Suprapubic skin (tissue), 4 donors: ENCODE results near the gene GAS7. TPM values are rescaled to one million over a fixed set of nuclear protein-coding genes. Genes with fewer than 3 reads are reported as not detected.

Experiments
- DNase-seq, 2 donors: peaks; one replicate each; pipeline ENCODE4 v3.0.0-alpha.2; 2019; ENCODE audit warnings: low spot score in 2 of 2
- H3K27ac ChIP-seq: fragments of 200-600 bp; sonication (generic); one replicate; pipeline ENCODE4 v1.5.1; 2019
- H3K27me3 ChIP-seq: fragments of 200-600 bp; sonication (generic); one replicate; pipeline ENCODE4 v1.5.1; 2019
- H3K36me3 ChIP-seq: fragments of 200-600 bp; sonication (generic); one replicate; pipeline ENCODE4 v1.5.1; 2019
- H3K4me1 ChIP-seq: fragments of 200-600 bp; sonication (generic); one replicate; pipeline ENCODE4 v1.5.1; 2019
- H3K4me3 ChIP-seq: fragments of 200-600 bp; sonication (generic); one replicate; pipeline ENCODE4 v1.5.1; 2019; ENCODE audit warnings: mild to moderate bottlenecking
- H3K9me3 ChIP-seq: fragments of 200-600 bp; sonication (generic); one replicate; pipeline ENCODE4 v1.5.1; 2019
- CTCF ChIP-seq, 2 donors: fragments of 200-600 bp in 1 of 2; fragments of 450-650 bp in 1 of 2; sonication (generic) in 1 of 2; IDR thresholded peaks; one replicate each; pipeline ENCODE4 v1.5.1; 2016 to 2019; ENCODE audit warnings: antibody characterized with exemption in 2 of 2, mild to moderate bottlenecking in 1 of 2, moderate library complexity in 1 of 2
- EP300 ChIP-seq: sonication (generic); formaldehyde crosslinking; IDR thresholded peaks from one replicate; pipeline ENCODE4 v1.6.1; 2017; ENCODE audit warnings: antibody characterized with exemption
- POLR2A ChIP-seq, 2 donors: fragments of 450-650 bp; IDR thresholded peaks; one replicate each; pipeline ENCODE4 v1.6.1; 2017; ENCODE audit warnings: antibody characterized with exemption in 2 of 2, mild to moderate bottlenecking in 2 of 2, moderate library complexity in 2 of 2
- POLR2AphosphoS5 ChIP-seq, 3 donors: sonication (generic); formaldehyde crosslinking; IDR thresholded peaks; one replicate each; pipeline ENCODE4 v1.6.1; 2017; ENCODE audit warnings: antibody characterized with exemption in 3 of 3
- WGBS: methylation state at CpG from one replicate; pipeline ENCODE4 v1.1.5; 2018; 5-methylcytosine and 5-hydroxymethylcytosine counted together
- total RNA-seq, 4 donors: library from RNA; depleted of rRNA; stranded (reverse); fragments of >200 nt; gene quantifications; one replicate each; pipeline ENCODE4 v1.1.0, GENCODE V29; 2016

Gene GAS7
- total RNA-seq, 4 donors from 2014 or later = 45.7 to 106 (median 74.2) TPM

GRCh38 chr17:10127819-10128425 is 70.5 kb downstream of the GAS7 start:
- DNase-seq = peak; percentile 93 to 95
- 58% methylated on average over 10 of the region's 19 CpGs for WGBS

GRCh38 chr17:10126616-10127501 is 71.5 kb downstream of the GAS7 start:
- H3K4me1 ChIP-seq = peaks cover 43% of the 10 kb centered on the region
- no peak overlapping the region for H3K4me3 ChIP-seq
- H3K9me3 ChIP-seq = no peaks in the 10 kb centered on the region
- TF ChIP-seq EP300 (no peak), POLR2AphosphoS5 (IDR thresholded peaks at IDR 0.05) (no peak), CTCF (IDR thresholded peaks at IDR 0.05) (no peak), POLR2A (IDR thresholded peaks at IDR 0.05) (no peak)
- H3K27ac ChIP-seq = peak overlapping the region; percentile 82
- DNase-seq = peak in 1 of 2 donors; percentile 82
- no peaks in the 10 kb centered on the region for H3K27me3 ChIP-seq
- WGBS = 61% methylated on average over 15 of the region's 16 CpGs
- H3K36me3 ChIP-seq = no peaks in the 10 kb centered on the region

More at GRCh38 chr17:10127819-10128425, 70.5 kb downstream of the GAS7 start:
- no peak overlapping the region for H3K4me3 ChIP-seq
- no peaks in the 10 kb centered on the region for H3K36me3 ChIP-seq
- no peaks in the 10 kb centered on the region for H3K9me3 ChIP-seq
- peak overlapping the region; percentile 82 for H3K27ac ChIP-seq
- H3K4me1 ChIP-seq = peaks cover 35% of the 10 kb centered on the region
- H3K27me3 ChIP-seq = no peaks in the 10 kb centered on the region
- TF ChIP-seq EP300 = no peak
- TF ChIP-seq POLR2AphosphoS5 (IDR thresholded peaks at IDR 0.05) = peak in 1 of 3 donors; percentile 39

GRCh38 chr17:10126276-10126615 is 72.2 kb downstream of the GAS7 start:
- H3K27me3 ChIP-seq = no peaks in the 10 kb centered on the region
- TF ChIP-seq CTCF (IDR thresholded peaks at IDR 0.05) (no peak), EP300 (no peak), POLR2AphosphoS5 (IDR thresholded peaks at IDR 0.05) (no peak), POLR2A (IDR thresholded peaks at IDR 0.05) (no peak)
- WGBS = 68% methylated on average over 18 of the region's 18 CpGs
- no peak for DNase-seq
- no peaks in the 10 kb centered on the region for H3K9me3 ChIP-seq
- H3K4me3 ChIP-seq = no peak overlapping the region
- H3K4me1 ChIP-seq = peaks cover 47% of the 10 kb centered on the region
- no peaks in the 10 kb centered on the region for H3K36me3 ChIP-seq
- no peak overlapping the region for H3K27ac ChIP-seq

- WGBS = 53% methylated on average over 10 of the region's 11 CpGs
- Histone ChIP-seq H3K27me3 (no peaks in the 10 kb centered on the region), H3K36me3 (no peaks in the 10 kb centered on the region), H3K4me1 (peaks cover 51% of the 10 kb centered on the region), H3K9me3 (no peaks in the 10 kb centered on the region), H3K27ac (peak overlapping the region; percentile 18), H3K4me3 (no peak overlapping the region)
- DNase-seq = no peak
- TF ChIP-seq EP300 (no peak), POLR2AphosphoS5 (IDR thresholded peaks at IDR 0.05) (no peak), POLR2A (IDR thresholded peaks at IDR 0.05) (no peak), CTCF (IDR thresholded peaks at IDR 0.05) (no peak)
These were observed 72.7 kb downstream of the GAS7 start for GRCh38 chr17:10125531-10126275.

GRCh38 chr17:10123093-10123492 is 75.3 kb downstream of the GAS7 start:
- TF ChIP-seq EP300 = no peak
- no peak for TF ChIP-seq POLR2A (IDR thresholded peaks at IDR 0.05)
- TF ChIP-seq CTCF (IDR thresholded peaks at IDR 0.05) = no peak
- TF ChIP-seq POLR2AphosphoS5 (IDR thresholded peaks at IDR 0.05) = no peak
- Histone ChIP-seq H3K27ac (peak overlapping the region; percentile 25), H3K4me1 (peaks cover 73% of the 10 kb centered on the region), H3K36me3 (no peaks in the 10 kb centered on the region), H3K27me3 (no peaks in the 10 kb centered on the region), H3K4me3 (no peak overlapping the region), H3K9me3 (no peaks in the 10 kb centered on the region)
- 83% methylated on average over 1 of the region's 2 CpGs for WGBS
- no peak for DNase-seq
